HCT116 (cell line): ENCODE results near the gene PAGR1. TPM values are rescaled to one million over a fixed set of nuclear protein-coding genes. Genes with fewer than 3 reads are reported as not detected.

Experiments
- ATAC-seq: fragments of 200-7000 bp; cut with Tn5 transposase; 2 replicates; pipeline ENCODE4 v1.9.1; 2020; ENCODE audit warnings: mild to moderate bottlenecking, moderate library complexity
- BruUV-seq: library from RNA; stranded (reverse); fragments of 400-500 nt; replicated peaks from 2 replicates; lab custom pipeline; 2021; lab: Mats Ljungman, UMichigan
- CTCF ChIA-PET: fragments of 300-600 bp; sonication (Branson Sonifier 250); formaldehyde crosslinking; loops from one replicate; lab custom pipeline; 2021; ENCODE audit warnings: antibody characterized with exemption; lab: Charles Lee
- POLR2A ChIA-PET: fragments of 300-600, 350-600 bp; sonication (Branson Sonifier 250); formaldehyde crosslinking; loops from one replicate; lab custom pipeline; 2021; ENCODE audit warnings: antibody characterized with exemption; lab: Charles Lee
- RAD21 ChIA-PET, 2 experiments: fragments of 300-600 bp; sonication (Branson Sonifier 250); formaldehyde crosslinking; loops; one replicate each; lab custom pipeline; 2023; ENCODE audit warnings: low total read pairs in 2 of 2; ENCODE audit not compliant: uncharacterized antibody in 2 of 2, unreplicated experiment in 2 of 2, low non-redundant PET in 1 of 2; lab: Charles Lee
- DNase-seq: peaks from one replicate; pipeline ENCODE4 v3.0.0-alpha.2; 2010; ENCODE audit warnings: low read depth, low spot score
- H2AFZ ChIP-seq: fragments of 200-600 bp; shearing (Covaris generic), sonication (generic); 2 replicates; pipeline ENCODE4 v1.6.1; 2017; ENCODE audit warnings: low read depth, mixed run types, mixed read lengths, antibody characterized with exemption, low read length; ENCODE audit not compliant: poor library complexity, severe bottlenecking
- H3K27ac ChIP-seq: 2 replicates; pipeline ENCODE4 v1.5.1; 2012; ENCODE audit warnings: low read depth, low read length
- H3K27me3 ChIP-seq: fragments of 200-600 bp; sonication (generic); 2 replicates; pipeline ENCODE4 v1.6.1; 2016; ENCODE audit warnings: mixed run types, low read length, mixed read lengths; ENCODE audit not compliant: insufficient read depth
- H3K36me3 ChIP-seq, 2 experiments: fragments of 200-500 bp in 1 of 2; fragments of 200-600 bp in 1 of 2; sonication (Bioruptor generic) in 1 of 2; sonication (generic) in 1 of 2; 2 replicates each; pipeline versions ENCODE4 v1.5.1 to v1.6.1; 2014 to 2016; ENCODE audit warnings: low read length in 2 of 2, inconsistent platforms in 1 of 2, mixed read lengths in 1 of 2, mixed run types in 1 of 2; ENCODE audit not compliant: insufficient read depth in 2 of 2, control insufficient read depth in 1 of 2
- H3K4me1 ChIP-seq, 2 experiments: fragments of 200-600 bp in 1 of 2; sonication (generic) in 1 of 2; 2 replicates each; pipeline versions ENCODE4 v1.5.1 to v1.6.1; 2012 to 2017; ENCODE audit warnings: low read length in 2 of 2, inconsistent platforms in 1 of 2, mild to moderate bottlenecking in 1 of 2, mixed read lengths in 1 of 2, mixed run types in 1 of 2, moderate library complexity in 1 of 2; ENCODE audit not compliant: insufficient read depth in 2 of 2, control insufficient read depth in 1 of 2
- H3K4me2 ChIP-seq: fragments of 200-600 bp; sonication (generic); 2 replicates; pipeline ENCODE4 v1.6.1; 2017; ENCODE audit warnings: mixed run types, low read length, mixed read lengths
- H3K4me3 ChIP-seq, 2 experiments: fragments of 200-600 bp in 1 of 2; sonication (generic) in 1 of 2; replicated peaks in 1 of 2; 2 replicates each; pipeline ENCODE4 v1.5.1; 2011 to 2016; ENCODE audit warnings: low read length in 2 of 2, control low read depth in 1 of 2, low read depth in 1 of 2, mild to moderate bottlenecking in 1 of 2, mixed read lengths in 1 of 2, mixed run types in 1 of 2
- H3K79me2 ChIP-seq: fragments of 200-600 bp; sonication (generic); 2 replicates; pipeline ENCODE4 v1.6.1; 2017; ENCODE audit warnings: mild to moderate bottlenecking, mixed run types, low read length, moderate library complexity, mixed read lengths; ENCODE audit not compliant: insufficient read depth
- H3K9ac ChIP-seq: fragments of 200-600 bp; sonication (generic); 2 replicates; pipeline ENCODE4 v1.6.1; 2016; ENCODE audit warnings: low read length, mixed read lengths
- H3K9me2 ChIP-seq: fragments of 200-600 bp; sonication (generic), shearing (Covaris generic); 2 replicates; pipeline ENCODE4 v1.6.1; 2017; ENCODE audit warnings: mixed run types, mild to moderate bottlenecking, moderate library complexity; ENCODE audit not compliant: insufficient read depth
- H3K9me3 ChIP-seq, 2 experiments: fragments of 200-500 bp in 1 of 2; fragments of 200-600 bp in 1 of 2; sonication (Bioruptor generic) in 1 of 2; sonication (generic) in 1 of 2; 2 replicates each; pipeline ENCODE4 v1.6.1; 2014 to 2017; ENCODE audit warnings: low read length in 2 of 2, mixed read lengths in 2 of 2, inconsistent platforms in 1 of 2, low read depth in 1 of 2, mild to moderate bottlenecking in 1 of 2, mixed run types in 1 of 2, moderate library complexity in 1 of 2; ENCODE audit not compliant: control insufficient read depth in 1 of 2, insufficient read depth in 1 of 2
- H4K20me1 ChIP-seq: fragments of 200-600 bp; sonication (generic), shearing (Covaris generic); 2 replicates; pipeline ENCODE4 v1.6.1; 2017; ENCODE audit warnings: mixed run types, mild to moderate bottlenecking, moderate library complexity; ENCODE audit not compliant: insufficient read depth
- EGR1 ChIP-seq: IDR thresholded peaks from 2 replicates; pipeline ENCODE4 v1.6.1; 2012; ENCODE audit warnings: low read depth
- EZH2 ChIP-seq: fragments of 200-600 bp; sonication (generic); IDR thresholded peaks from 2 replicates; pipeline ENCODE4 v1.6.1; 2017; ENCODE audit warnings: antibody characterized with exemption, mixed run types
- EZH2phosphoT487 ChIP-seq: fragments of 200-600 bp; IDR thresholded peaks from 2 replicates; pipeline ENCODE4 v1.6.1; 2018; ENCODE audit warnings: antibody characterized with exemption, borderline replicate concordance
- JUND ChIP-seq: IDR thresholded peaks from 2 replicates; pipeline ENCODE4 v1.6.1; 2012
- ZFX ChIP-seq: fragments of 450-650 bp; IDR thresholded peaks from 2 replicates; pipeline ENCODE4 v1.6.1; 2017
- intact Hi-C: fragments of 100-400 bp; cut with micrococcal nuclease; formaldehyde crosslinking; loops from 2 replicates; pipeline ENCODE4 v1.10.0; 2022
- total RNA-seq: library from RNA; stranded (reverse); gene quantifications from one replicate; pipeline ENCODE4 v1.2.1, GENCODE V29; 2021; ENCODE audit not compliant: unreplicated experiment
- TF ChIP-seq, protein P1 (sequence below), 3 experiments: fragments of 200-600 bp in 1 of 3; sonication (generic) in 1 of 3; IDR thresholded peaks in 2 of 3; conservative IDR thresholded peaks in 1 of 3; 2 replicates each; pipeline ENCODE4 v1.5.1; 2012 to 2017; ENCODE audit warnings: low read depth in 2 of 3, low read length in 2 of 3, antibody characterized with exemption in 1 of 3, borderline replicate concordance in 1 of 3, control low read depth in 1 of 3, mild to moderate bottlenecking in 1 of 3, mixed read lengths in 1 of 3, mixed run types in 1 of 3, moderate library complexity in 1 of 3; ENCODE audit not compliant: insufficient read depth in 1 of 3
- TF ChIP-seq, protein P2 (sequence below): IDR thresholded peaks from 2 replicates; pipeline ENCODE4 v1.6.1; 2012

PAGR1 gene
- total RNA-seq, 1 experiment from 2014 or later = 28.9 TPM

DNA sequence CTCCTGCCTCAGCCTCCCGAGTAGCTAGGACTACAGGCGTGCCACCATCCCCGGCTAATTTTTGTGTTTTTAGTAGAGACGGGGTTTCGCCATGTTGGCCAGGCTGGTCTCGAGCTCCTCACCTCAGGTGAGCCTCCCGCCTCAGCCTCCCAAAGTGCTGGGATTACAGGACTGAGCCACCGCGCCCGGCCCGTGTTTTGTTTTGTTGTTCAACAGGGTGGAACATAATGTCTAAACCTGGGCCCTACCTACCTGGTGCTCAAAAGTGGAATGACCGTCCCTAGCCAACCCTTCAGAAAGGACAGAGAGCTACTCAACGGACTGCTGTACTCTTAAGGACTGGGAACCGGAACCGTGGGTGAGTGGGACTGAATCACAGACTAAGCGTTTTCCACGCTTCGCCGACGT lies 26.2 kb upstream of the PAGR1 start:
- POLR2A ChIA-PET = interaction anchor here (0.6 to 2.1 kb wide), 10 partner anchors 9 to 28 kb away, joined by 3 to 10 read pairs (median 4); partner anchors contain the start of gene PAGR1
- RAD21 ChIA-PET = interaction anchor here (1.3 to 1.6 kb wide), 2 partner anchors 14 to 89 kb away, joined by 3 read pairs; no protein-coding TSS in a partner anchor
- CTCF ChIA-PET = interaction anchor here (0.5 to 1.6 kb wide), 10 partner anchors 10 to 89 kb away, joined by 3 to 14 read pairs (median 4); no protein-coding TSS in a partner anchor
- peak overlapping the region; percentile 80 for H3K27ac ChIP-seq
- H4K20me1 ChIP-seq = no peaks in the 10 kb centered on the region
- H3K9me2 ChIP-seq = no peaks in the 10 kb centered on the region
- H3K79me2 ChIP-seq = peaks cover 42% of the 10 kb centered on the region
- DNase-seq = no peak
- peaks cover 0 to 8% of the 10 kb centered on the region in 2 experiments; a peak in 1 of 4 replicates for H3K36me3 ChIP-seq
- peak overlapping the region; percentile 91 for H3K4me2 ChIP-seq
- H3K9ac ChIP-seq = peak overlapping the region; percentile 99
- intact Hi-C loops = loop anchor here (2.0 kb wide), 1 partner anchor 15 kb away; no protein-coding TSS in a partner anchor
- H3K9me3 ChIP-seq = no peaks in the 10 kb centered on the region
- peak; percentile 39 for ATAC-seq
- no peak overlapping the region for H2AFZ ChIP-seq
- H3K27me3 ChIP-seq = no peaks in the 10 kb centered on the region
- peaks cover 13 to 21% of the 10 kb centered on the region in 2 experiments for H3K4me1 ChIP-seq
- BruUV-seq = no TSS peak
- peak overlapping the region; percentile 90 to 99 for H3K4me3 ChIP-seq
- TF ChIP-seq JUND (no peak), EGR1 (no peak), EZH2 (no peak), ZFX (no peak), EZH2phosphoT487 (no peak)
- TF ChIP-seq, protein P1, sequence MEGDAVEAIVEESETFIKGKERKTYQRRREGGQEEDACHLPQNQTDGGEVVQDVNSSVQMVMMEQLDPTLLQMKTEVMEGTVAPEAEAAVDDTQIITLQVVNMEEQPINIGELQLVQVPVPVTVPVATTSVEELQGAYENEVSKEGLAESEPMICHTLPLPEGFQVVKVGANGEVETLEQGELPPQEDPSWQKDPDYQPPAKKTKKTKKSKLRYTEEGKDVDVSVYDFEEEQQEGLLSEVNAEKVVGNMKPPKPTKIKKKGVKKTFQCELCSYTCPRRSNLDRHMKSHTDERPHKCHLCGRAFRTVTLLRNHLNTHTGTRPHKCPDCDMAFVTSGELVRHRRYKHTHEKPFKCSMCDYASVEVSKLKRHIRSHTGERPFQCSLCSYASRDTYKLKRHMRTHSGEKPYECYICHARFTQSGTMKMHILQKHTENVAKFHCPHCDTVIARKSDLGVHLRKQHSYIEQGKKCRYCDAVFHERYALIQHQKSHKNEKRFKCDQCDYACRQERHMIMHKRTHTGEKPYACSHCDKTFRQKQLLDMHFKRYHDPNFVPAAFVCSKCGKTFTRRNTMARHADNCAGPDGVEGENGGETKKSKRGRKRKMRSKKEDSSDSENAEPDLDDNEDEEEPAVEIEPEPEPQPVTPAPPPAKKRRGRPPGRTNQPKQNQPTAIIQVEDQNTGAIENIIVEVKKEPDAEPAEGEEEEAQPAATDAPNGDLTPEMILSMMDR (IDR thresholded peaks at IDR 0.05 in 2 of 3, conservative IDR thresholded peaks at IDR 0.05 in 1 of 3; ENCODE audit: borderline replicate concordance in 1 of 3, insufficient read depth in 1 of 3, low read depth in 2 of 3, low read length in 2 of 3) = no peak
- TF ChIP-seq, protein P2, sequence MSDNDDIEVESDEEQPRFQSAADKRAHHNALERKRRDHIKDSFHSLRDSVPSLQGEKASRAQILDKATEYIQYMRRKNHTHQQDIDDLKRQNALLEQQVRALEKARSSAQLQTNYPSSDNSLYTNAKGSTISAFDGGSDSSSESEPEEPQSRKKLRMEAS = no peak
